ENCODE data around the gene PARP16.
"Not testable (repeated sequence)": the region's sequence is repeated elsewhere in the genome, so short reads cannot be mapped to it uniquely, and the experiment has no call there.

PARP16 gene

DNA sequence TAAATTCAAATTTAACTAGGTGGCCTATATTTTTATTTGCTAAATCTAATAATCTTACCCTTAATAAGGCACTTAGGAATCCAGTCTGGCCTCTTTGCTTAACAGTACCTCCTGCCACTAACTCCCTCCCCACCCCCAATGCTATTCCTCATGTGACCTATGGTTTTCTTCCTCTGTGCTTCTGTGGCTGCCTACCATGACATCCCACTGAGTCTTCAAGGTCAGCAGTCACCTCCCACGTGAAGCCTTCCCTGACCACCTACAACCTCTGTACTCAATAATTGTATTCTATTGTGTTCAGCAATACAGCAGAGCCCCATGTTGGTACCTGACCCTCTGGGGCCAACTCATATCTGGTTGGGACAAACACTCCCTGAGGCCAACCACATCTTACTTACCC is 9.7 kb downstream of the PARP16 start:
- Histone ChIP-seq H3K9me3 (ENCODE audit: control insufficient read depth, low read length) (no peaks in the 10 kb centered on the region), H3K36me3 (ENCODE audit: control insufficient read depth, insufficient read depth, low read length) (no peaks in the 10 kb centered on the region), H3K4me3 (ENCODE audit: insufficient read depth, low read depth, low read length) (no peak overlapping the region), H3K27ac (ENCODE audit: insufficient read depth, low read depth, low read length, poor library complexity, severe bottlenecking) (no peak overlapping the region), H3K4me1 (ENCODE audit: control insufficient read depth, insufficient read depth, low read length) (no peaks in the 10 kb centered on the region), H3K27me3 (ENCODE audit: control insufficient read depth, insufficient read depth, low read length, poor library complexity, severe bottlenecking) (no peaks in the 10 kb centered on the region)
- 48 to 53% methylated on average over 1 of the region's 1 CpG for WGBS, 2 experiments

DNA sequence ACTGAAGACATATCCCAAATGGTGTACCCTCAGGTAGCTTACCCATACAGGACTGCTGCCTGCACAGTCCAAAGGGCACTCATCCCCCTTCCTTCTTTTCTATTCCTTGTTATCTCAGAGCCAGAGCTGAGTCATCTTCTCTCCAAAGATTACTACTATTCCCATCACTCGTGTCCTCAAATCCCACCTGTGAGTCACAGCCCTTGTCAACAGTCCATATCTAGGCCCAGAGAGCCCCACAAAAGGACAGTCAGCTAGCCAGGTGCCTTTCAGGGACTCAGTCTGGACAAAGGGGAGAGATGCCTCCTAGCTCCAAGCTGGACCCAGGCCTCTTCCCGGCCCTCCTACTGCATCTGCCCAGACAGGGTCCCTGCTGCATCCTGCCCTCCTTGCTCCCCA is 11.0 kb downstream of the PARP16 start:
- Histone ChIP-seq H3K4me1 (ENCODE audit: control insufficient read depth, insufficient read depth, low read length) (no peaks in the 10 kb centered on the region), H3K27me3 (ENCODE audit: control insufficient read depth, insufficient read depth, low read length, poor library complexity, severe bottlenecking) (no peaks in the 10 kb centered on the region), H3K27ac (ENCODE audit: insufficient read depth, low read depth, low read length, poor library complexity, severe bottlenecking) (no peak overlapping the region), H3K36me3 (ENCODE audit: control insufficient read depth, insufficient read depth, low read length) (no peaks in the 10 kb centered on the region), H3K4me3 (ENCODE audit: insufficient read depth, low read depth, low read length) (no peak overlapping the region), H3K9me3 (ENCODE audit: control insufficient read depth, low read length) (no peaks in the 10 kb centered on the region)
- WGBS, 2 experiments, result 89 to 92% methylated on average over 2 of the region's 2 CpGs

DNA sequence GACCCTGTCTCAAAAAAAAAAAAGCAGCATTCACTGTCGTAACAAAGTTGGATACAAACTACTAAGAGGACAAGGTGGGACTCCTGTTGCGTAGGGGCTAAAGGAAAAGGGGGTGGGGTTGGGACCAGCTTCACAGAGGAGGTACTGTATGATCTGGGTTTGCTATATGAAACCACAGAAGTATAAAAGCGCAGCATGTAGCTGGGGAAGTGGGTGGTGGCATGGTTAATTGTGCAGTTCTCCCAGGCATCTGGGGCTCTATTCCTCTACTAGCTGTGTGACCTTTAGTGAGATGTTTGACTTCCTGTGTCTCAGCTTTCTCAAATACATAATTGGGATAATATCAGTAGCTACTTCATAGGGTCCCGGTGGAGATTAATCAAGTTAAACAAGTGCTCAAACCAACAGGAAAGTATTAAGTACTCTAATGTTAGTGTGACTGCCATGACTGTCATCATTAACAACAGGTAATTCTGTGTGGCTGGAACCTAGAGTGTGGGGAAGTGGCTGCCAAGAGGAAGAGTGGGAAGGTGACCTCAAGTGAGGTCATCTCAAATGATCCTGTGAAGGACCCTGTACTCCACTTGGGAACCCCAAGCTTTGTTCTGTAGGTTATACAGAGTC is 11.5 kb downstream of the PARP16 start:
- H3K36me3 ChIP-seq (ENCODE audit: control insufficient read depth, insufficient read depth, low read length), result no peaks in the 10 kb centered on the region
- no peak overlapping the region for H3K27ac ChIP-seq (ENCODE audit: insufficient read depth, low read depth, low read length, poor library complexity, severe bottlenecking)
- H3K27me3 ChIP-seq (ENCODE audit: control insufficient read depth, insufficient read depth, low read length, poor library complexity, severe bottlenecking), result no peaks in the 10 kb centered on the region
- H3K4me3 ChIP-seq (ENCODE audit: insufficient read depth, low read depth, low read length), result no peak overlapping the region
- 93 to 99% methylated on average over 4 of the region's 4 CpGs for WGBS, 2 experiments
- no peaks in the 10 kb centered on the region for H3K4me1 ChIP-seq (ENCODE audit: control insufficient read depth, insufficient read depth, low read length)
- no peaks in the 10 kb centered on the region for H3K9me3 ChIP-seq (ENCODE audit: control insufficient read depth, low read length)

DNA sequence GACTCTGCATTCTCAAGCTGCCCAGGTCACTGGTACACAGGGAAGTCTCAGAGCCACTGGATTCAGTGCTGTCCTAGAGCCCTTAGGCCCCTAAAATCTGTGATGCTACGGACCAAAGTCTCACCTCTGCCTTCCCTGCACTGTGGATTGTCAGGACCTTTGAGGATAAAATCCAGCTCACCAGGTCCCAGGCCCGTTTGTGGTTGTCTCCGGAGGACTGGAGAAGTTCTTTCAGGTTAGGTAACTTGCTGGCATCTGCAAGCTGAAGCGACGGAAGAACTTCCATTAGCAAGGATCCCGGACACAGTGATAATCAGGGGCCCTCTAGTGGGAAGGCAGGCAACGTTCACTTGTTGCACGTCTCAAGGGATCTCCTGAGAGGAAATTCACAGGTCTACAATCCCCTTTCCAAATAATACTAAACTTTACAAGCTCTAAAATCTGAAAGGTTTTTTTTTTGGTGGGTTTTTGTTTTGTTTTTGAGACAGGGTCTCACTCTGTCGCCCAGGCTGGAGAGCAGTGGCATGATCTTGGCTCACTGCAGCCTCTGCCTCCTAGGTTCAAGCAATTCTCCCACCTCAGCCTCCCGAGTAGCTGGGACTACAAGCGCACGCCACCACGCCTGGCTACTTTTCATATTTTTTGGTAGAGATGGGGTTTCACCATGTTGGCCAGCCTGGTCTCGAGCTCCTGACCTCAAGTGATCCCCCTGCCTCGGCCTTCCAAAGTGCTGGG is 15.7 kb downstream of the PARP16 start:
- not testable (repeated sequence) for H3K9me3 ChIP-seq (ENCODE audit: control insufficient read depth, low read length); H3K4me1 ChIP-seq (ENCODE audit: control insufficient read depth, insufficient read depth, low read length); H3K36me3 ChIP-seq (ENCODE audit: control insufficient read depth, insufficient read depth, low read length); H3K27ac ChIP-seq (ENCODE audit: insufficient read depth, low read depth, low read length, poor library complexity, severe bottlenecking); H3K27me3 ChIP-seq (ENCODE audit: control insufficient read depth, insufficient read depth, low read length, poor library complexity, severe bottlenecking); H3K4me3 ChIP-seq (ENCODE audit: insufficient read depth, low read depth, low read length)
- WGBS, 2 experiments, result 43 to 44% methylated on average over 15 of the region's 15 CpGs

DNA sequence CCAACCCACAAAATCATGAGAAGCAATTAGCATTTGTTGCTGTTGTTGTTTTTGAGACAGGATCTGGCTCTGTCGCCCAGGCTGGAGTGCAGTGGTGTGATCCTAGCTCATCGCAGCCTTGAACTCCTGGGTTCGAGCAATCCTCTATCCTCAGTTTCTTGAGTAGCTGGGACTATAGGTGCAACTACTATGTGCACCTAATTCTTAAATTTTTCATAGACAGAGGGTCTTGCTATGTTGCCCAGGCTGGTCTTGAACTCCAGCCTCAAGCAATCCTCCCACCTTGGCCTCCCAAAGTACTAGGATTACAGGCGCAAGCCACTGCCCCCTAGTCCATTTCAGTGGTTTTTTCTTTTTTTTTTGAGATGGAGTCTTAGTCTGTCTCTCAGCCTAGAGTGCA is 18.3 kb downstream of the PARP16 start:
- Histone ChIP-seq H3K27me3 (ENCODE audit: control insufficient read depth, insufficient read depth, low read length, poor library complexity, severe bottlenecking) (no peaks in the 10 kb centered on the region), H3K27ac (ENCODE audit: insufficient read depth, low read depth, low read length, poor library complexity, severe bottlenecking) (no peak overlapping the region), H3K36me3 (ENCODE audit: control insufficient read depth, insufficient read depth, low read length) (no peaks in the 10 kb centered on the region), H3K4me3 (ENCODE audit: insufficient read depth, low read depth, low read length) (no peak overlapping the region), H3K4me1 (ENCODE audit: control insufficient read depth, insufficient read depth, low read length) (no peaks in the 10 kb centered on the region), H3K9me3 (ENCODE audit: control insufficient read depth, low read length) (no peaks in the 10 kb centered on the region)
- WGBS, 2 experiments, result 95 to 98% methylated on average over 4 of the region's 4 CpGs

DNA sequence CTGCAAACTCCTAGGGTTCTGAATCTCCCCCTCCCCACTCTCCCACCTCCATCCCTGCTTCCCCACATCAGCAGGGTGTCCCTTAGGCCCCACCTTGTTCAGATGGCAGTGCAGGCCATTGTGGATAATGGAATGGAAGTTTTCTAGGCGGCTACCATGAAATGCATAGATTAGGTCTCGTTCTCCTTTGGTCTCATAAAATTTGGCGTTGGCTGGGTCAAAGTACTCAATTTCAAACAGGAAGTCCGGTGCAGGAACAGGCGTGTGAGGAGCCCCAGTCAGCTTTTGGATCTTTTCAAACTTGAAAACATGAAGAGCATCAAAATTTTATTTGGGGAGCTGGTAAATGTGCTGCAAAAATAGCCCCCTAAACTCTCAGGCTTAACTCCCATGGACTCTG is 20.2 kb downstream of the PARP16 start:
- H3K9me3 ChIP-seq (ENCODE audit: control insufficient read depth, low read length), result no peaks in the 10 kb centered on the region
- no peaks in the 10 kb centered on the region for H3K27me3 ChIP-seq (ENCODE audit: control insufficient read depth, insufficient read depth, low read length, poor library complexity, severe bottlenecking)
- WGBS, 2 experiments, result 94 to 95% methylated on average over 5 of the region's 5 CpGs
- H3K4me1 ChIP-seq (ENCODE audit: control insufficient read depth, insufficient read depth, low read length), result no peaks in the 10 kb centered on the region
- no peak overlapping the region for H3K4me3 ChIP-seq (ENCODE audit: insufficient read depth, low read depth, low read length)
- H3K36me3 ChIP-seq (ENCODE audit: control insufficient read depth, insufficient read depth, low read length), result no peaks in the 10 kb centered on the region
- H3K27ac ChIP-seq (ENCODE audit: insufficient read depth, low read depth, low read length, poor library complexity, severe bottlenecking), result no peak overlapping the region

DNA sequence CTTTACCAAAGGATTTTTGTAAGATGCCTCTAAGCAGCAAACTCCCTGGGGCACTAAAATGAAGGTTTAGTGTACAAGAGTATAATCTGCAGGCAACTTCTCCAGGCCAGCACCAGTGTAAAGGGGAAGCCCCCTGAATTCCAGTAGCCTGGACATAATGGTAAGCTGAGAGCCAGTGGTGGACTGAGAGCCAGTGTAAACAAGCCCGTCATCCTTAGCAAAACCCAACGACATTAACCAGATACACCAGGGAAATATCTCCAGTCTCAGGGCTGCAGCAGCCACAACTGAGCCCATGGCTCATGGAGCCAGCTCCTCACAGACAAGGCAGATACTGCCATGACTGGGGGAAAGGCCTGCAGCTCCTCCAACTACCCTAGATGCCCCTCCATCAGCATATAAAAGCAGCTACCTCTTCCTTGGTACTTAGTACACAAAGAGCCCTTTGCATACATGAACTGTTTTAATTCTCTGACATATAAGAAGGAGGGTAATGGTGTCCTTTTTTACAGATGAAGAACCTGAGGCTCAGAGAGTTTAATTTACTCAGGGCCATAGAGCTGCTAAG is 21.7 kb downstream of the PARP16 start:
- WGBS, 2 experiments, result 73 to 85% methylated on average over 2 of the region's 2 CpGs
- Histone ChIP-seq H3K4me1 (ENCODE audit: control insufficient read depth, insufficient read depth, low read length) (no peaks in the 10 kb centered on the region), H3K9me3 (ENCODE audit: control insufficient read depth, low read length) (no peaks in the 10 kb centered on the region), H3K4me3 (ENCODE audit: insufficient read depth, low read depth, low read length) (no peak overlapping the region), H3K27ac (ENCODE audit: insufficient read depth, low read depth, low read length, poor library complexity, severe bottlenecking) (no peak overlapping the region), H3K27me3 (ENCODE audit: control insufficient read depth, insufficient read depth, low read length, poor library complexity, severe bottlenecking) (no peaks in the 10 kb centered on the region), H3K36me3 (ENCODE audit: control insufficient read depth, insufficient read depth, low read length) (no peaks in the 10 kb centered on the region)

DNA sequence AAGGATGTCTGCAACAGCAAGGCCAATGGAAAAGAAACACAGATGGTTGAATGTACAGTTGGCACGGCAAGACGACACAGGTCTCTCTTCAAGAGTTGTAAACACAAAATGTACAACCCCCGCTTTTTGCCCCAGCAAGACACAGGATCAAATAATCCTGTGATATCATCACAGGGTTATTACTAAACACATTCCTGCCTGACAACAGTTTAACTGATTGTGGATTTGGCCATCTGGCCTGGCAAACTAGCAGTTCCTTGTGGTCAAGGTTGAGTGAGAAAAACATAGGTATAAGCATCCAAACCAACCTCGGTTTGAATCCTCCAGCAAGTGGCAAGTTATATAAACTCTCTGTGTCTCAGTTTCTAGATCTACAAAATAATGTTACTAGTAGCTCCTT is 23.4 kb downstream of the PARP16 start:
- Histone ChIP-seq H3K4me3 (ENCODE audit: insufficient read depth, low read depth, low read length) (no peak overlapping the region), H3K4me1 (ENCODE audit: control insufficient read depth, insufficient read depth, low read length) (no peaks in the 10 kb centered on the region), H3K9me3 (ENCODE audit: control insufficient read depth, low read length) (no peaks in the 10 kb centered on the region), H3K36me3 (ENCODE audit: control insufficient read depth, insufficient read depth, low read length) (no peaks in the 10 kb centered on the region), H3K27ac (ENCODE audit: insufficient read depth, low read depth, low read length, poor library complexity, severe bottlenecking) (no peak overlapping the region), H3K27me3 (ENCODE audit: control insufficient read depth, insufficient read depth, low read length, poor library complexity, severe bottlenecking) (no peaks in the 10 kb centered on the region)
- WGBS, 2 experiments, result 90 to 98% methylated on average over 4 of the region's 4 CpGs

DNA sequence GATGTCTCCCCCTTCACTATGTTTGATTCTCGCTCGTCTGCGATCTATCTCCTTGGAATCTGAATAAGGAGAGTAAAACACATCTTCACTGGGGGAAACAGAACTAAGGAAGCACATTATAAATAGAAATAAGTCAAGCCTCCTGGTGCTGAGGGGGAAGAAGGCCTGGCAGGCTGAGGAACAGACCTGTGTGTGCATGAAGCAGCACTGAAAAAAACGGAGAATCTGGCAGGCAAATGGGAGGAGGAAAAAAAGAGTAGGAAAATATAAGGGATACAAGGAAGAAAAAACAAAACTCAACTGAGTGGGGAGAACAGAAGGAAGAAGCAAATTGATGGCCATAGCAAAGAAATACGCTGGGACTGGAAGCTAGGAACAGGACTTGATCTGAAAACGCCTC is 25.7 kb downstream of the PARP16 start:
- Histone ChIP-seq H3K27ac (ENCODE audit: insufficient read depth, low read depth, low read length, poor library complexity, severe bottlenecking) (no peak overlapping the region), H3K36me3 (ENCODE audit: control insufficient read depth, insufficient read depth, low read length) (peaks cover 3% of the 10 kb centered on the region), H3K27me3 (ENCODE audit: control insufficient read depth, insufficient read depth, low read length, poor library complexity, severe bottlenecking) (no peaks in the 10 kb centered on the region), H3K4me1 (ENCODE audit: control insufficient read depth, insufficient read depth, low read length) (peaks cover 1% of the 10 kb centered on the region), H3K9me3 (ENCODE audit: control insufficient read depth, low read length) (no peaks in the 10 kb centered on the region), H3K4me3 (ENCODE audit: insufficient read depth, low read depth, low read length) (no peak overlapping the region)
- 93 to 95% methylated on average over 3 to 5 of the region's 6 CpGs for WGBS, 2 experiments

DNA sequence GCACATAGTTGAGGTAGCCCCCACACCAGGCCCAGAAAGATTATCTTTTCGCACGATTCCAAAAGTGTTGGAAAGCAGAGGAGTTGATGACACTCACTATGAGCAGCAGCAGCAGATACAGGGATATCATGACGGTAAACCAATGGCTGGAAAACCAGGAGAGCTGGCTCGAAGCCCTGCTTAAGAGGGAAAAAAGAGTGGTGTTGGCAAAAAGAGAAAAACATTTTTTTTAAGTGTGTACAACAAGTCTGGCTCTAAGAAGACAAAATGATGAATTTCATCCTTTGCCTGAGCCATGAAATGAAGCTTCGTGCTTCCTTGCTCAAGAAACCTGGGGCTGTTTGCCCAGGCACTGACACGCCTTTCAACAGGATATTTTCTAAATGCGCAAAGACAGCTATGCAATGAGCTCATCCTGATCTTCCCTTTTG is 27.3 kb downstream of the PARP16 start:
- H3K27me3 ChIP-seq (ENCODE audit: control insufficient read depth, insufficient read depth, low read length, poor library complexity, severe bottlenecking), result no peaks in the 10 kb centered on the region
- no peak overlapping the region for H3K4me3 ChIP-seq (ENCODE audit: insufficient read depth, low read depth, low read length)
- WGBS, 2 experiments, result 95 to 97% methylated on average over 7 of the region's 7 CpGs
- H3K4me1 ChIP-seq (ENCODE audit: control insufficient read depth, insufficient read depth, low read length), result peaks cover 17% of the 10 kb centered on the region
- peaks cover 3% of the 10 kb centered on the region for H3K36me3 ChIP-seq (ENCODE audit: control insufficient read depth, insufficient read depth, low read length)
- H3K9me3 ChIP-seq (ENCODE audit: control insufficient read depth, low read length), result no peaks in the 10 kb centered on the region
- H3K27ac ChIP-seq (ENCODE audit: insufficient read depth, low read depth, low read length, poor library complexity, severe bottlenecking), result no peak overlapping the region
